K562 (cell line): ENCODE data around the gene IL11. TPM values are rescaled to one million over a fixed set of nuclear protein-coding genes. Genes with fewer than 3 reads are reported as not detected.

Source experiments
- DMBX1 ChIP-seq: fragments of 250-450 bp; sonication (Bioruptor Pico); IDR thresholded peaks from 2 replicates; pipeline ENCODE4 v1.8.0; 2022; ENCODE audit warnings: inconsistent platforms, mild to moderate bottlenecking, moderate library complexity, borderline replicate concordance
- EP400 ChIP-seq: fragments of 450-650 bp; IDR thresholded peaks from 2 replicates; pipeline ENCODE4 v1.6.1; 2017; ENCODE audit warnings: antibody characterized with exemption, mild to moderate bottlenecking, moderate library complexity
- ETV5 ChIP-seq: sonication (generic); formaldehyde crosslinking; IDR thresholded peaks from 2 replicates; pipeline ENCODE4 v1.4.0; 2020; ENCODE audit warnings: low read depth, mild to moderate bottlenecking, missing genetic modification reagents
- KAT7 ChIP-seq: sonication (generic); formaldehyde crosslinking; IDR thresholded peaks from 2 replicates; pipeline ENCODE4 v1.8.0; 2022; ENCODE audit warnings: missing genetic modification reagents, mild to moderate bottlenecking, borderline replicate concordance
- KHSRP ChIP-seq: fragments of 450-650 bp; IDR thresholded peaks from 2 replicates; pipeline ENCODE4 v1.6.1; 2017
- MAZ ChIP-seq, 2 experiments: fragments of 450-650 bp in 1 of 2; sonication (generic) in 1 of 2; formaldehyde crosslinking; IDR thresholded peaks in 1 of 2; conservative IDR thresholded peaks in 1 of 2; 2 replicates each; pipeline versions ENCODE4 v1.4.0 to v1.5.0; 2020; ENCODE audit warnings: mild to moderate bottlenecking in 1 of 2, missing genetic modification reagents in 1 of 2
- MEF2A ChIP-seq: IDR thresholded peaks from 2 replicates; pipeline ENCODE4 v1.6.1; 2011; ENCODE audit warnings: low read depth, mild to moderate bottlenecking, low read length, moderate library complexity; ENCODE audit not compliant: control insufficient read depth
- PPARD ChIP-seq: fragments of 250-450 bp; sonication (Bioruptor Pico); IDR thresholded peaks from 2 replicates; pipeline ENCODE4 v1.8.0; 2022; ENCODE audit warnings: inconsistent platforms, mild to moderate bottlenecking, moderate library complexity
- RBM15 ChIP-seq: fragments of 200-400 bp; formaldehyde crosslinking; IDR thresholded peaks from 2 replicates; pipeline ENCODE4 v1.6.1; 2018; ENCODE audit warnings: mild to moderate bottlenecking, low read length, moderate library complexity; ENCODE audit not compliant: insufficient read depth
- RBM22 ChIP-seq: fragments of 200-400 bp; formaldehyde crosslinking; IDR thresholded peaks from 2 replicates; pipeline ENCODE4 v1.6.1; 2018; ENCODE audit warnings: low read length, low read depth; ENCODE audit not compliant: poor library complexity, severe bottlenecking
- STAT5A ChIP-seq: IDR thresholded peaks from 2 replicates; pipeline ENCODE4 v1.6.1; 2012; ENCODE audit warnings: low read length, inconsistent platforms, borderline replicate concordance
- ZBTB1 ChIP-seq: sonication (generic); formaldehyde crosslinking; IDR thresholded peaks from 2 replicates; pipeline ENCODE4 v1.8.1; 2023; ENCODE audit warnings: missing genetic modification reagents, low read depth, mild to moderate bottlenecking, borderline replicate concordance
- ZBTB17 ChIP-seq: fragments of 450-650 bp; formaldehyde crosslinking; IDR thresholded peaks from 2 replicates; pipeline ENCODE4 v1.4.0; 2020; ENCODE audit warnings: mild to moderate bottlenecking
- ZC3H11A ChIP-seq: IDR thresholded peaks from 2 replicates; pipeline ENCODE4 v1.6.1; 2012; ENCODE audit warnings: low read depth, low read length, improper control_type of control experiment
- ZNF561 ChIP-seq: fragments of 450-650 bp; formaldehyde crosslinking; conservative IDR thresholded peaks from 2 replicates; pipeline ENCODE4 v1.4.0; 2020; ENCODE audit warnings: mild to moderate bottlenecking, moderate library complexity
- ZNF75A ChIP-seq: fragments of 450-650 bp; formaldehyde crosslinking; IDR thresholded peaks from 2 replicates; pipeline ENCODE4 v1.4.0; 2020; ENCODE audit warnings: mild to moderate bottlenecking
- ZNF830 ChIP-seq: fragments of 250-450 bp; sonication (Bioruptor Pico); IDR thresholded peaks from 2 replicates; pipeline ENCODE4 v1.5.0; 2021; ENCODE audit warnings: mild to moderate bottlenecking
- polyA plus RNA-seq, 8 experiments: library from polyadenylated mRNA; depleted of rRNA in 4 of 8; stranded (reverse) in 5 of 8; unstranded in 3 of 8; fragments of >200 nt; fragmentation: Nextera tagmentation in 2 of 8; fragmentation: Illumina TruSeq in 1 of 8; extraction: Ambion mirVana in 2 of 8; extraction: Trizol in 1 of 8; gene quantifications; 2 replicates each; pipeline versions ENCODE4 v1.2.1 to v1.2.3, GENCODE V29; 2011 to 2014; ENCODE audit warnings: inconsistent platforms in 1 of 8, missing spikeins in 1 of 8
- total RNA-seq, 7 experiments: library from RNA; depleted of rRNA in 6 of 7; stranded (reverse); fragments of >200 nt in 6 of 7; fragmentation: Illumina TruSeq in 2 of 7; extraction: Trizol in 2 of 7; gene quantifications; 2 replicates each; pipeline versions ENCODE4 v1.2.1 to v1.2.3, GENCODE V29; 2011 to 2021; ENCODE audit warnings: low replicate concordance in 1 of 7
- TF ChIP-seq, protein P1 (sequence below): fragments of 200-800 bp; sonication (Bioruptor generic); IDR thresholded peaks from 2 replicates; pipeline ENCODE4 v1.6.1; 2017; ENCODE audit warnings: missing genetic modification characterization, missing compliant biosample characterization
- TF ChIP-seq, protein P2 (sequence below): fragments of 450-650 bp; formaldehyde crosslinking; IDR thresholded peaks from 2 replicates; pipeline ENCODE4 v1.4.0; 2020; ENCODE audit warnings: mild to moderate bottlenecking
- TF ChIP-seq, protein P3 (sequence below): sonication (generic); formaldehyde crosslinking; IDR thresholded peaks from 2 replicates; pipeline ENCODE4 v1.8.0; 2023; ENCODE audit warnings: mild to moderate bottlenecking, missing genetic modification reagents
- TF ChIP-seq, protein P4 (sequence below): sonication (generic); IDR thresholded peaks from 2 replicates; pipeline ENCODE4 v1.6.1; 2016

IL11 gene
- total and polyA plus RNA-seq, 9 of the 15 experiments (the other 6 are each of a cell fraction or from before 2014, with no cell fraction given) = 0.04 to 0.42 (median 0.06) TPM; not detected in 6

DNA sequence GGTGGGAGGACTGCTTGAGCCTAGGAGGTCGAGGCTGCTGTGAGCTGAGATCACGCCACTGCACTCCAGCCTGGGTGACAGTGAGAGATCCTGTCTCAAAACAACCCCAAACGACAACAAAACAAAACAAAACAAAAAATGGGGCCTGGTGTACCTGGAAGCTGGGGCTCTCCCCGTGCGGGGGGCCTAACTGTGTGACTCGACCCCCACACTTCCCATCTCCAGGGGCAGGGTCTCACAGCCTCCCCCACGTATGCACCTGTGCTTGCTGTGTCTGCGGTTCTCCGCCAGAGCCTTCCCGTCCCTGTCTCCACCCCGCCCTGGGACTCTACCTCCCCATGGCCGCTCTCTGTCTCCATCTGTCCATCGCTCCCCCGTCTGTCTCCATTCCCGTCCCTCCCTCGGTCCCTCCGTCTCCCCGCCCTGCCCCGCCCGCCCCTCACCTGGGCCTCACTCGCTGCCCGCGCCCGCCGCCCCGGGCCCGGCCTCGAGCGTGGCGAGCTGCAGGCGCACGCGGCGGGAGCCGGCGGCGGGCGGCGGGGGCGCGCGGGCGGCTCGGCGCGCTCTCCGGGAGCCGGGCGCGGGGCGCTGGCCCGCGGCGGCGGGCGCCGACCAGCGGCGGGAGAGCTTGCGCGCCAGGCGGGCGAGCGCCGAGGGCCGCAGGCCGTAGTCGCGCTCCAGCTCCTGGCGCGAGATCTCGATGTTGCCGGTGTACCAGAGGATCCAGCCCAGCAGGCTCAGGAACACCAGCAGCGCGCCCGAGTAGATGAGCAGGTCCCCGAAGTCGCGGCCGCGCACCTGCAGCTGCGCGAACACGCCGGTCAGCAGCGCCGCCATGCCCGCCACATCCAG is 13.2 kb upstream of the IL11 start (continued):
- TF ChIP-seq ZC3H11A (no peak), PPARD (no peak), MAZ (CRISPR knock-in tag; conservative IDR thresholded peaks at IDR 0.05 in 1 of 2, IDR thresholded peaks at IDR 0.05 in 1 of 2) (no peak), ETV5 (CRISPR knock-in tag) (no peak), STAT5A (no peak), ZBTB17 (CRISPR knock-in tag) (no peak), RBM22 (no peak), EP400 (peak; percentile 45; the same call in 1 of the 2 replicates), KHSRP (no peak), MEF2A (no peak), DMBX1 (CRISPR knock-in tag) (no peak), ZNF561 (CRISPR knock-in tag) (no peak), ZNF75A (CRISPR knock-in tag) (no peak), RBM15 (no peak), KAT7 (CRISPR knock-in tag) (no peak), ZNF830 (no peak), ZBTB1 (no peak)
- TF ChIP-seq, protein P1, sequence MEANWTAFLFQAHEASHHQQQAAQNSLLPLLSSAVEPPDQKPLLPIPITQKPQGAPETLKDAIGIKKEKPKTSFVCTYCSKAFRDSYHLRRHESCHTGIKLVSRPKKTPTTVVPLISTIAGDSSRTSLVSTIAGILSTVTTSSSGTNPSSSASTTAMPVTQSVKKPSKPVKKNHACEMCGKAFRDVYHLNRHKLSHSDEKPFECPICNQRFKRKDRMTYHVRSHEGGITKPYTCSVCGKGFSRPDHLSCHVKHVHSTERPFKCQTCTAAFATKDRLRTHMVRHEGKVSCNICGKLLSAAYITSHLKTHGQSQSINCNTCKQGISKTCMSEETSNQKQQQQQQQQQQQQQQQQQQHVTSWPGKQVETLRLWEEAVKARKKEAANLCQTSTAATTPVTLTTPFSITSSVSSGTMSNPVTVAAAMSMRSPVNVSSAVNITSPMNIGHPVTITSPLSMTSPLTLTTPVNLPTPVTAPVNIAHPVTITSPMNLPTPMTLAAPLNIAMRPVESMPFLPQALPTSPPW (CRISPR knock-in tag) = peak; percentile 60; the same call in 1 of the 2 replicates
- TF ChIP-seq, protein P2, sequence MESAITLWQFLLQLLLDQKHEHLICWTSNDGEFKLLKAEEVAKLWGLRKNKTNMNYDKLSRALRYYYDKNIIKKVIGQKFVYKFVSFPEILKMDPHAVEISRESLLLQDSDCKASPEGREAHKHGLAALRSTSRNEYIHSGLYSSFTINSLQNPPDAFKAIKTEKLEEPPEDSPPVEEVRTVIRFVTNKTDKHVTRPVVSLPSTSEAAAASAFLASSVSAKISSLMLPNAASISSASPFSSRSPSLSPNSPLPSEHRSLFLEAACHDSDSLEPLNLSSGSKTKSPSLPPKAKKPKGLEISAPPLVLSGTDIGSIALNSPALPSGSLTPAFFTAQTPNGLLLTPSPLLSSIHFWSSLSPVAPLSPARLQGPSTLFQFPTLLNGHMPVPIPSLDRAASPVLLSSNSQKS (CRISPR knock-in tag) = no peak
- TF ChIP-seq, protein P3, sequence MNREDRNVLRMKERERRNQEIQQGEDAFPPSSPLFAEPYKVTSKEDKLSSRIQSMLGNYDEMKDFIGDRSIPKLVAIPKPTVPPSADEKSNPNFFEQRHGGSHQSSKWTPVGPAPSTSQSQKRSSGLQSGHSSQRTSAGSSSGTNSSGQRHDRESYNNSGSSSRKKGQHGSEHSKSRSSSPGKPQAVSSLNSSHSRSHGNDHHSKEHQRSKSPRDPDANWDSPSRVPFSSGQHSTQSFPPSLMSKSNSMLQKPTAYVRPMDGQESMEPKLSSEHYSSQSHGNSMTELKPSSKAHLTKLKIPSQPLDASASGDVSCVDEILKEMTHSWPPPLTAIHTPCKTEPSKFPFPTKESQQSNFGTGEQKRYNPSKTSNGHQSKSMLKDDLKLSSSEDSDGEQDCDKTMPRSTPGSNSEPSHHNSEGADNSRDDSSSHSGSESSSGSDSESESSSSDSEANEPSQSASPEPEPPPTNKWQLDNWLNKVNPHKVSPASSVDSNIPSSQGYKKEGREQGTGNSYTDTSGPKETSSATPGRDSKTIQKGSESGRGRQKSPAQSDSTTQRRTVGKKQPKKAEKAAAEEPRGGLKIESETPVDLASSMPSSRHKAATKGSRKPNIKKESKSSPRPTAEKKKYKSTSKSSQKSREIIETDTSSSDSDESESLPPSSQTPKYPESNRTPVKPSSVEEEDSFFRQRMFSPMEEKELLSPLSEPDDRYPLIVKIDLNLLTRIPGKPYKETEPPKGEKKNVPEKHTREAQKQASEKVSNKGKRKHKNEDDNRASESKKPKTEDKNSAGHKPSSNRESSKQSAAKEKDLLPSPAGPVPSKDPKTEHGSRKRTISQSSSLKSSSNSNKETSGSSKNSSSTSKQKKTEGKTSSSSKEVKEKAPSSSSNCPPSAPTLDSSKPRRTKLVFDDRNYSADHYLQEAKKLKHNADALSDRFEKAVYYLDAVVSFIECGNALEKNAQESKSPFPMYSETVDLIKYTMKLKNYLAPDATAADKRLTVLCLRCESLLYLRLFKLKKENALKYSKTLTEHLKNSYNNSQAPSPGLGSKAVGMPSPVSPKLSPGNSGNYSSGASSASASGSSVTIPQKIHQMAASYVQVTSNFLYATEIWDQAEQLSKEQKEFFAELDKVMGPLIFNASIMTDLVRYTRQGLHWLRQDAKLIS (CRISPR knock-in tag) = no peak
- TF ChIP-seq, protein P4, sequence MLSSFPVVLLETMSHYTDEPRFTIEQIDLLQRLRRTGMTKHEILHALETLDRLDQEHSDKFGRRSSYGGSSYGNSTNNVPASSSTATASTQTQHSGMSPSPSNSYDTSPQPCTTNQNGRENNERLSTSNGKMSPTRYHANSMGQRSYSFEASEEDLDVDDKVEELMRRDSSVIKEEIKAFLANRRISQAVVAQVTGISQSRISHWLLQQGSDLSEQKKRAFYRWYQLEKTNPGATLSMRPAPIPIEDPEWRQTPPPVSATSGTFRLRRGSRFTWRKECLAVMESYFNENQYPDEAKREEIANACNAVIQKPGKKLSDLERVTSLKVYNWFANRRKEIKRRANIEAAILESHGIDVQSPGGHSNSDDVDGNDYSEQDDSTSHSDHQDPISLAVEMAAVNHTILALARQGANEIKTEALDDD = no peak
